GM23338 (cell line): ENCODE measurements around the gene C22orf42. TPM values are rescaled to one million over a fixed set of nuclear protein-coding genes. Genes with fewer than 3 reads are reported as not detected.
A peak's percentile ranks its signal among the peaks of the same experiment; 100 is the strongest.

Experiments used
- ATAC-seq: fragments of 200-7000 bp; cut with Tn5 transposase; 3 replicates; pipeline ENCODE4 v1.9.1; 2020
- DNase-seq: peaks from one replicate; pipeline ENCODE4 v3.0.0-alpha.2; 2015; ENCODE audit warnings: low spot score
- H2AFZ ChIP-seq: fragments of 200-600 bp; sonication (generic); 2 replicates; pipeline ENCODE4 v1.8.0; 2016; ENCODE audit warnings: antibody characterized with exemption, mild to moderate bottlenecking, moderate library complexity
- H3F3A ChIP-seq: fragments of 200-600 bp; sonication (generic); replicated peaks from 2 replicates; pipeline ENCODE4 v1.8.0; 2017; ENCODE audit warnings: antibody characterized with exemption, mixed run types, low read depth
- H3K27ac ChIP-seq: fragments of 200-600 bp; sonication (generic); 2 replicates; pipeline ENCODE4 v1.6.1; 2016; ENCODE audit warnings: low read depth
- H3K27me3 ChIP-seq: fragments of 200-600 bp; sonication (generic); 2 replicates; pipeline ENCODE4 v1.8.0; 2016; ENCODE audit warnings: mild to moderate bottlenecking, mixed run types, moderate library complexity; ENCODE audit not compliant: insufficient read depth
- H3K36me3 ChIP-seq: fragments of 200-600 bp; sonication (generic); 2 replicates; pipeline ENCODE4 v1.8.0; 2016; ENCODE audit warnings: mild to moderate bottlenecking; ENCODE audit not compliant: insufficient read depth
- H3K4me1 ChIP-seq: fragments of 200-600 bp; sonication (generic); 2 replicates; pipeline ENCODE4 v1.8.0; 2016; ENCODE audit warnings: mild to moderate bottlenecking, moderate library complexity; ENCODE audit not compliant: insufficient read depth
- H3K4me2 ChIP-seq: fragments of 200-600 bp; sonication (generic); 2 replicates; pipeline ENCODE4 v1.7.1; 2017; ENCODE audit warnings: mixed run types
- H3K4me3 ChIP-seq: fragments of 200-600 bp; sonication (generic); 2 replicates; pipeline ENCODE4 v1.6.1; 2016; ENCODE audit warnings: mixed run types
- H3K79me2 ChIP-seq: fragments of 200-600 bp; sonication (generic); replicated peaks from 2 replicates; pipeline ENCODE4 v1.8.0; 2017; ENCODE audit warnings: mild to moderate bottlenecking; ENCODE audit not compliant: insufficient read depth
- H3K9me2 ChIP-seq: fragments of 200-600 bp; sonication (generic); 2 replicates; pipeline ENCODE4 v1.8.0; 2017; ENCODE audit not compliant: insufficient read depth
- H4K20me1 ChIP-seq: fragments of 200-600 bp; sonication (generic); replicated peaks from 2 replicates; pipeline ENCODE4 v1.8.0; 2017; ENCODE audit warnings: mild to moderate bottlenecking; ENCODE audit not compliant: insufficient read depth
- H3K27ac Mint-ChIP-seq: 2 replicates; pipeline ENCODE4 v1.8.0; 2020; ENCODE audit warnings: inconsistent platforms, mild to moderate bottlenecking, moderate library complexity, mixed read lengths
- H3K27me3 Mint-ChIP-seq: 3 replicates; pipeline ENCODE4 v1.8.0; 2022; ENCODE audit warnings: low read depth, mild to moderate bottlenecking, moderate library complexity, mixed read lengths, inconsistent platforms; ENCODE audit not compliant: insufficient read depth, poor library complexity
- H3K36me3 Mint-ChIP-seq: 3 replicates; pipeline ENCODE4 v1.8.0; 2021; ENCODE audit warnings: low read depth, mild to moderate bottlenecking, inconsistent platforms, moderate library complexity, mixed read lengths
- H3K4me1 Mint-ChIP-seq: 3 replicates; pipeline ENCODE4 v1.8.0; 2020; ENCODE audit warnings: mild to moderate bottlenecking, inconsistent platforms, mixed read lengths
- H3K4me3 Mint-ChIP-seq: 3 replicates; pipeline ENCODE4 v1.8.0; 2021; ENCODE audit warnings: moderate library complexity, mild to moderate bottlenecking, inconsistent platforms, mixed read lengths
- H3K9me3 Mint-ChIP-seq: 3 replicates; pipeline ENCODE4 v1.8.0; 2020; ENCODE audit warnings: moderate library complexity, mild to moderate bottlenecking, inconsistent platforms, mixed read lengths
- CTCF ChIP-seq, 2 experiments: fragments of 200-600 bp in 1 of 2; sonication (generic) in 1 of 2; conservative IDR thresholded peaks; 2 replicates each; pipeline versions ENCODE4 v1.5.1 to v1.6.1; 2016 to 2017; ENCODE audit warnings: antibody characterized with exemption in 2 of 2, low read depth in 2 of 2, mild to moderate bottlenecking in 2 of 2, moderate library complexity in 1 of 2
- NANOG ChIP-seq: IDR thresholded peaks from 2 replicates; pipeline ENCODE4 v1.6.1; 2016; ENCODE audit warnings: antibody characterized with exemption, borderline replicate concordance
- ZNF462 ChIP-seq: fragments of 250-450 bp; sonication (Bioruptor Pico); IDR thresholded peaks from 2 replicates; pipeline ENCODE4 v1.5.0; 2020; ENCODE audit warnings: mild to moderate bottlenecking, moderate library complexity
- polyA plus RNA-seq: library from polyadenylated mRNA; unstranded; fragments of >200 nt; fragmentation: Nextera tagmentation; extraction: Ambion mirVana; gene quantifications from 2 replicates; pipeline ENCODE4 v1.2.1, GENCODE V29; 2016
- total RNA-seq: library from RNA; depleted of rRNA; stranded (reverse); fragments of >200 nt; shearing (Covaris generic); gene quantifications from 2 replicates; pipeline ENCODE4 v1.2.3, GENCODE V29; 2014

C22orf42 gene
- total and polyA plus RNA-seq, 2 experiments from 2014 or later: 0.76 to 1.2 TPM

GRCh38 chr22:32120603-32121002, 38.5 kb downstream of the C22orf42 start (continued):
- TF ChIP-seq ZNF462 (CRISPR knock-in tag) (no peak), NANOG (no peak)

GRCh38 chr22:32119568-32120235, 39.4 kb downstream of the C22orf42 start:
- Histone ChIP-seq H3K4me2 (no peak overlapping the region), H3F3A (no peaks in the 10 kb centered on the region), H3K4me3 (no peak overlapping the region), H3K36me3 (no peaks in the 10 kb centered on the region), H3K9me2 (no peaks in the 10 kb centered on the region), H3K4me1 (no peaks in the 10 kb centered on the region), H3K79me2 (no peaks in the 10 kb centered on the region), H3K27me3 (no peaks in the 10 kb centered on the region; the same call in 1 of the 2 replicates), H2AFZ (no peak overlapping the region), H4K20me1 (no peaks in the 10 kb centered on the region), H3K27ac (no peak overlapping the region)
- peaks cover 9% of the 10 kb centered on the region; the same call in 2 of the 3 replicates for H3K9me3 Mint-ChIP-seq
- peaks cover 8% of the 10 kb centered on the region for H3K4me1 Mint-ChIP-seq
- TF ChIP-seq CTCF (conservative IDR thresholded peaks at IDR 0.05; ENCODE audit: low read depth in 2 of 2) (peak; percentile 15 to 45; a peak in 2 of 4 replicates), NANOG (no peak)
- DNase-seq (peak; percentile 33), ATAC-seq (peak; percentile 25)
- no peak overlapping the region for H3K27ac Mint-ChIP-seq
- peaks cover 10% of the 10 kb centered on the region for H3K27me3 Mint-ChIP-seq
- no peaks in the 10 kb centered on the region for H3K36me3 Mint-ChIP-seq
- no peak overlapping the region for H3K4me3 Mint-ChIP-seq
